ENCODE results near the gene TMEM52.
A peak's percentile ranks its signal among the peaks of the same experiment; 100 is the strongest.

TMEM52 gene

GRCh38 chr1:1914101-1914970 is 4.7 kb downstream of the TMEM52 start:
- Histone ChIP-seq H3K4me3 (ENCODE audit: low read length) (no peak overlapping the region), H3K9ac (ENCODE audit: low read length) (no peak overlapping the region), H3K4me1 (ENCODE audit: control insufficient read depth, insufficient read depth, low read length) (peaks cover 9% of the 10 kb centered on the region)

GRCh38 chr1:1911350-1912041 is 7.6 kb downstream of the TMEM52 start:
- H3K9ac ChIP-seq (ENCODE audit: low read length) = no peak overlapping the region
- no peaks in the 10 kb centered on the region for H3K36me3 ChIP-seq (ENCODE audit: control insufficient read depth, insufficient read depth, low read length)
- no peak overlapping the region for H3K27ac ChIP-seq (ENCODE audit: low read depth, low read length)
- H3K27me3 ChIP-seq (ENCODE audit: control insufficient read depth, insufficient read depth, low read length) = no peaks in the 10 kb centered on the region
- H3K4me1 ChIP-seq (ENCODE audit: control insufficient read depth, insufficient read depth, low read length) = peaks cover 4% of the 10 kb centered on the region
- H3K4me3 ChIP-seq (ENCODE audit: low read length) = no peak overlapping the region

More at GRCh38 chr1:1914101-1914970, 4.7 kb downstream of the TMEM52 start:
- Histone ChIP-seq H3K27me3 (ENCODE audit: control insufficient read depth, insufficient read depth, low read length) (no peaks in the 10 kb centered on the region), H3K27ac (ENCODE audit: low read depth, low read length) (no peak overlapping the region), H3K36me3 (ENCODE audit: control insufficient read depth, insufficient read depth, low read length) (no peaks in the 10 kb centered on the region)

- H3K4me3 ChIP-seq (ENCODE audit: low read length) = no peak overlapping the region
- H3K27me3 ChIP-seq (ENCODE audit: control insufficient read depth, insufficient read depth, low read length) = no peaks in the 10 kb centered on the region
- peaks cover 4% of the 10 kb centered on the region for H3K4me1 ChIP-seq (ENCODE audit: control insufficient read depth, insufficient read depth, low read length)
- no peak overlapping the region for H3K27ac ChIP-seq (ENCODE audit: low read depth, low read length)
- H3K36me3 ChIP-seq (ENCODE audit: control insufficient read depth, insufficient read depth, low read length) = no peaks in the 10 kb centered on the region
- H3K9ac ChIP-seq (ENCODE audit: low read length) = no peak overlapping the region
Observed at GRCh38 chr1:1910651-1911331, 8.3 kb downstream of the TMEM52 start.

- peaks cover 4% of the 10 kb centered on the region for H3K4me1 ChIP-seq (ENCODE audit: control insufficient read depth, insufficient read depth, low read length)
- no peak overlapping the region for H3K9ac ChIP-seq (ENCODE audit: low read length)
- H3K27me3 ChIP-seq (ENCODE audit: control insufficient read depth, insufficient read depth, low read length) = no peaks in the 10 kb centered on the region
- H3K36me3 ChIP-seq (ENCODE audit: control insufficient read depth, insufficient read depth, low read length) = no peaks in the 10 kb centered on the region
- peak overlapping the region; percentile 67 for H3K4me3 ChIP-seq (ENCODE audit: low read length)
- no peak overlapping the region for H3K27ac ChIP-seq (ENCODE audit: low read depth, low read length)
Observed at GRCh38 chr1:1910033-1910465, 9.0 kb downstream of the TMEM52 start.

GRCh38 chr1:1908506-1908791 is 10.6 kb downstream of the TMEM52 start:
- Histone ChIP-seq H3K4me3 (ENCODE audit: low read length) (peak overlapping the region; percentile 65), H3K27ac (ENCODE audit: low read depth, low read length) (peak overlapping the region; percentile 76), H3K9ac (ENCODE audit: low read length) (peak overlapping the region; percentile 51), H3K36me3 (ENCODE audit: control insufficient read depth, insufficient read depth, low read length) (no peaks in the 10 kb centered on the region), H3K4me1 (ENCODE audit: control insufficient read depth, insufficient read depth, low read length) (peaks cover 4% of the 10 kb centered on the region), H3K27me3 (ENCODE audit: control insufficient read depth, insufficient read depth, low read length) (no peaks in the 10 kb centered on the region)

- Histone ChIP-seq H3K9ac (ENCODE audit: low read length) (no peak overlapping the region), H3K4me3 (ENCODE audit: low read length) (no peak overlapping the region), H3K4me1 (ENCODE audit: control insufficient read depth, insufficient read depth, low read length) (peaks cover 4% of the 10 kb centered on the region), H3K27ac (ENCODE audit: low read depth, low read length) (no peak overlapping the region), H3K36me3 (ENCODE audit: control insufficient read depth, insufficient read depth, low read length) (no peaks in the 10 kb centered on the region), H3K27me3 (ENCODE audit: control insufficient read depth, insufficient read depth, low read length) (no peaks in the 10 kb centered on the region)
Observed at GRCh38 chr1:1907098-1907736, 11.9 kb downstream of the TMEM52 start.

- Histone ChIP-seq H3K9ac (ENCODE audit: low read length) (no peak overlapping the region), H3K27me3 (ENCODE audit: control insufficient read depth, insufficient read depth, low read length) (no peaks in the 10 kb centered on the region), H3K4me1 (ENCODE audit: control insufficient read depth, insufficient read depth, low read length) (peaks cover 4% of the 10 kb centered on the region), H3K4me3 (ENCODE audit: low read length) (no peak overlapping the region), H3K27ac (ENCODE audit: low read depth, low read length) (no peak overlapping the region), H3K36me3 (ENCODE audit: control insufficient read depth, insufficient read depth, low read length) (no peaks in the 10 kb centered on the region)
Observed at GRCh38 chr1:1906185-1907097, 12.6 kb downstream of the TMEM52 start.

GRCh38 chr1:1903224-1903623 is 15.9 kb downstream of the TMEM52 start:
- Histone ChIP-seq H3K36me3 (ENCODE audit: control insufficient read depth, insufficient read depth, low read length) (no peaks in the 10 kb centered on the region), H3K4me3 (ENCODE audit: low read length) (no peak overlapping the region), H3K27ac (ENCODE audit: low read depth, low read length) (no peak overlapping the region), H3K4me1 (ENCODE audit: control insufficient read depth, insufficient read depth, low read length) (peaks cover 3% of the 10 kb centered on the region), H3K9ac (ENCODE audit: low read length) (no peak overlapping the region), H3K27me3 (ENCODE audit: control insufficient read depth, insufficient read depth, low read length) (no peaks in the 10 kb centered on the region)

GRCh38 chr1:1901641-1902294 is 17.3 kb downstream of the TMEM52 start:
- Histone ChIP-seq H3K27ac (ENCODE audit: low read depth, low read length) (no peak overlapping the region), H3K27me3 (ENCODE audit: control insufficient read depth, insufficient read depth, low read length) (no peaks in the 10 kb centered on the region), H3K9ac (ENCODE audit: low read length) (no peak overlapping the region), H3K4me3 (ENCODE audit: low read length) (no peak overlapping the region), H3K36me3 (ENCODE audit: control insufficient read depth, insufficient read depth, low read length) (no peaks in the 10 kb centered on the region), H3K4me1 (ENCODE audit: control insufficient read depth, insufficient read depth, low read length) (no peaks in the 10 kb centered on the region)

- no peak overlapping the region for H3K27ac ChIP-seq (ENCODE audit: low read depth, low read length)
- no peaks in the 10 kb centered on the region for H3K36me3 ChIP-seq (ENCODE audit: control insufficient read depth, insufficient read depth, low read length)
- no peak overlapping the region for H3K9ac ChIP-seq (ENCODE audit: low read length)
- H3K27me3 ChIP-seq (ENCODE audit: control insufficient read depth, insufficient read depth, low read length) = no peaks in the 10 kb centered on the region
- H3K4me3 ChIP-seq (ENCODE audit: low read length) = no peak overlapping the region
- H3K4me1 ChIP-seq (ENCODE audit: control insufficient read depth, insufficient read depth, low read length) = no peaks in the 10 kb centered on the region
Observed at GRCh38 chr1:1900883-1901640, 18.0 kb downstream of the TMEM52 start.

- Histone ChIP-seq H3K27ac (ENCODE audit: low read depth, low read length) (no peak overlapping the region), H3K9ac (ENCODE audit: low read length) (no peak overlapping the region), H3K4me1 (ENCODE audit: control insufficient read depth, insufficient read depth, low read length) (no peaks in the 10 kb centered on the region), H3K27me3 (ENCODE audit: control insufficient read depth, insufficient read depth, low read length) (peaks cover 2% of the 10 kb centered on the region), H3K4me3 (ENCODE audit: low read length) (no peak overlapping the region), H3K36me3 (ENCODE audit: control insufficient read depth, insufficient read depth, low read length) (no peaks in the 10 kb centered on the region)
Observed at GRCh38 chr1:1899967-1900327, 19.1 kb downstream of the TMEM52 start.

All from rectal smooth muscle tissue (tissue), 1 donor.